22Rv1 (cell line): ENCODE data around the gene TRAF3IP3.

ENCODE experiments used
- H3K27ac ChIP-seq: fragments of 450-650 bp; 2 replicates; pipeline ENCODE4 v1.5.1; 2017
- CTCF ChIP-seq: fragments of 450-650 bp; IDR thresholded peaks from 2 replicates; pipeline ENCODE4 v1.5.1; 2017; ENCODE audit warnings: mild to moderate bottlenecking
- ZFX ChIP-seq: fragments of 450-650 bp; IDR thresholded peaks from 2 replicates; pipeline ENCODE4 v1.6.1; 2017; ENCODE audit warnings: antibody characterized with exemption, borderline replicate concordance

TRAF3IP3 gene

DNA sequence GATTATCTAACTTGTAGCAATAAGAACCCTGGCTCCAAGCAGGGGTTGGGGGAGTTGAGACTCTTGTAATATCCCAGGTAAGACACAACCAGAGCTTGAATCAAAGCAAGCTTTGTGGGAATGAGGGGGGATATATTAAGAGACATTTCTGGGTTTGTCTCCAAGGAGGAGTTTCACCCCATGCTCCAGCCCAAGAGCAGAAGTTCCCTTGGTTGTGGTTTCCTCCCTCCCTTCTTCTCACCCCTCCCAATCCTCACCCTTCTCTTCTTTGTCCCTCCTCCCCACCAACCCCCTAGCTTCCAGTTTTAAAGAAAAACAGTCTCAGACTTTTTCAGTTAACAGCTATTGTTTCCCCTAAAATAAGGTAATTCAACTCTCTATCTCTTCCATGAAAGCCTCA lies 11.9 kb downstream of the TRAF3IP3 start:
- no peak overlapping the region for H3K27ac ChIP-seq

DNA sequence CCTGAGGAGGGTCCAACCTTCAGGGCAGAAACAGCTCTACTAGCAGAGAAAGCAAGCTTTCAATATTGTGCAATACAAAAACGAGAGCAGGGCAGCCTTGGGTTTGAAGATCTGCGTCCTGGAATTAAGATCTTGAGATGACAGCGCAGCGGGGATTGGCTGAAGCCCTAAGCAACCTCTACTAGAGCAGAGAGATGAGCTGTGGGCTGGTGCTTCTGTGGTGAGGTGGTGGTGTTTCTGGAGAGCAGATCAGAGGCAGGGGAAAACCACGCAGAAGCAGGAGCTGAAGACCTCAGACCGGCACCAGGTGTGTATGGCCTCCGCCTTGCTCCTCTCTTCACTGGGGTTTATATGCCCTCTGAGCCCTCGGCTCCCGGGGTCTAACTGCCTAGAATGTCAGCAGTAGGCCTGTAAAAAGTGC lies 12.5 kb downstream of the TRAF3IP3 start:
- TF ChIP-seq ZFX, result no peak
- TF ChIP-seq CTCF, result no peak
- H3K27ac ChIP-seq, result no peak overlapping the region

More for the DNA sequence above, 11.9 kb downstream of the TRAF3IP3 start:
- no peak for TF ChIP-seq ZFX
- TF ChIP-seq CTCF, result no peak

DNA sequence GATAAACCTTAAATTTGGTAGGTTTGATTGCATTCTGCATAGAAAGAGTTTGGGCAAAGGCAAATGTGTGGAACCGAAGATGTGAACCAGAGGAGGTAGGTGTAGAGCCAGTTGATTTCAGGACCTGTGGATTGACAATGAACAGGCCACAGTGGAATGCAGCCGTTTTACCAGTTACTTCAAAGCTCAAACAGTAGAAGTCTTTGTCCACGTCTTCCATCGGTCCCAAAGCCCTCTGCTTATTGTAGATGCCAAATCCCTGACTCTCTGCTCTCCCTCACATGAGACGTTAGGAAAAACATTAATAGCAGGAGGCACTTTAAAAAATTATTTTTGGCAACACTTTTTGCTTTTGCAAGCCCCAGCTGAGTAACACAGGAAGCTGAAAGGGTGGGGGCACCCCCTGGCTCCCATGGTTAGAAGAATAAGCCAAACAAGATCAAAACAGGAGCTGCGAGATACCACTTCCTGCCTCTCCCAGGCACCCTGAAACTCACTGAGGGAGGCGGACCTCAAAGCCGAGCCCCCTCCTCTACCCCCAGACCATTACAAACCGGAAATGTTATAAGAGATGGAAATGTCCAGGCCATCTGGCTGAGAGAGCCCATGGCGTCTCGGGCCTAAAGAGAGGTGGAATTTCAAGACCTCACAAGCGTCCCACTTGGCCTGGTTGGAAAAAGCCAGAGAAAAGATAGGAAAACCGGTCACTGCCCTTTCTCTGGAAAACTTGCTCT lies 13.5 kb downstream of the TRAF3IP3 start:
- no peak for TF ChIP-seq ZFX
- no peak for TF ChIP-seq CTCF
- H3K27ac ChIP-seq, result no peak overlapping the region

DNA sequence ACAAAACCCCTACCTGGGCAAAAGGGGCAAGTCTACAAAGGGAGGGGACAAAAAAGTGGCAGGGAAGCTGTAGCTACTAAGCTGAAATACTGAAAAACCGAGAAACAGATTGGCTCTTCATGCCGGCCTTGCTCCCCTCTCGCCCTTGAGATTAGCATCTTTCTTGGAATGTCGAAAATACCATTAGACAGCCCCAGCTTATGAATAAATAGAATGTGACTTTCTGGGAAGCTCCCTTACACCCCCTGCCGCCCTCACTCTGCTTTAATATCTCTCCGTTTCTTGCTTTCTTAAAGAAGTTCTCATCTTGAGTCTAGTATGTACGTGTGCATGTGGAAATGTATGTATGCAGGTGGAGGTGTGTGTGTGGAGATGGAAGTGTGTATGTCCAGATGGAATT lies 14.1 kb downstream of the TRAF3IP3 start:
- no peak overlapping the region for H3K27ac ChIP-seq
- TF ChIP-seq CTCF (no peak), ZFX (no peak)

DNA sequence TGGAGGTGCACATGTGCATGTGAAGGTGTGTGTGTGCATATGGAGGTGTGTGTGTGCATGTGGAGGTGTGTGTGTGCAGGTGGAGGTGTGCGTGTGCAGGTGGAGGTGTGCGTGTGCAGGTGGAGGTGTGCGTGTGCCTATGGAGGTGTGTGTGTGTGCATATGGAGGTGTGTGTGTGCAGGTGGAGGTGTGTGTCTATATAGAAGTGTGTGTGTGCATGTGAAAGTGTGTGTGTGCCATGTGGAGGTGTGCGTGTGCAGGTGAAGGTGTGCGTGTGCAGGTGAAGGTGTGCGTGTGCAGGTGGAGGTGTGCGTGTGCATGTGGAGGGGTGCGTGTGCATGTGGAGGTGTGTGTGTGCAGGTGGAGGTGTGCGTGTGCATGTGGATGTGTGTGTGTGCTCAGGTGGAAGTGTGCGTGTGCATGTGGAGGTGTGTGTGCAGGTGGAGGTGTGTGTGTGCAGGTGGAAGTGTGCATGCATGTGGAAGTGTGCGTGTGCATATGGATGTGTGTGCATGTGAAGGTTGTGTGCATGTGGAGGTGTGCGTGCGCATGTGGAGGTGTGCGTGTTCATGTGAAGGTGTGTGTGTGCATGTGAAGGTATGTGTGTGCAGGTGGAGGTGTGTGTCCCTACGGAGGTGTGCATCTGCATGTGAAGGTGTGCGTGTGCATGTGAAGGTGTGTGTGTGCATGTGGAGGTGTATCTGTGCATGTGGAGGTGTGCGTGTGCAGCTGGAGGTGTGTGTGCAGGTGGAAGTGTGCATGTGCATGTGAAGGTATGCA lies 15.0 kb downstream of the TRAF3IP3 start:
- H3K27ac ChIP-seq, result no peak overlapping the region
- no peak for TF ChIP-seq CTCF
- TF ChIP-seq ZFX, result no peak

DNA sequence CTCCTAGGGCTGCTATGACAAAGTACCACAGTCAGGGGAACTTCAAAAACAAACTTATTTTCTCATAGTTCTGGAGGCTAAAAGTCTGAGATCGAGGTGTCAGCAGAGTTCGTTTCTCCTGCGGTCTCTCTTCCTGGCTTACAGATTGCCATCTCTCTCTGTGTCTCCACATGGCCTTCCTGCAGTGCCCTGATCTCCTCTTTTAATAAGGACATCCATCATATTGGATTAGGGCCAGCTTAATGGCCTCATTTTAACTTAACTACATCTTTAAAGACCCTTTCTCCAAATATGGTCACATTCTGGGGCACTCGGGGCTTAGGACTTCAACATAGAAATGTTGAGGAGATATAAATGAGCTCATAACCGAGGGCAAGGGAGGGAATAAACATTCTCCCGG lies 16.3 kb downstream of the TRAF3IP3 start:
- H3K27ac ChIP-seq, result no peak overlapping the region
- TF ChIP-seq ZFX (no peak), CTCF (no peak)

DNA sequence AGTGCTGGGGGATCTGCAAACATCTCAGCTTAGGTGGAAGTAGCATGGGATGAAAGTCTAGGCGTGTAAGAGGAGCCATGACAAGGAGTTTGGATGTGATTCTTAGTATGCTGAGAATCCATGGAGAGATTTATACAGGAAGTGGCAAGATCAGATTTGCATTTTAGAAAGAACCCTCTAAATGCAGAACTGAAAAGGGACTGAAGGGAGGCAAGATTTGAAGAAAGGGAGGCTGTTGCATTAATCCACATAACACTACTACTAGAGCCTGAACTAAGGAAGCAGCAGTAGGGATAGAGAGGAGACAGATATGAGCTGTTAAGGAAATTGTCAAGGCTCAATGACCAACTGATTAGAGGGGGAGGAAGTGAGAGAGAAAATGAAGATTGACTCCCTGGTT lies 18.7 kb downstream of the TRAF3IP3 start:
- no peak overlapping the region for H3K27ac ChIP-seq
- no peak for TF ChIP-seq ZFX
- no peak for TF ChIP-seq CTCF
